Measurements from ENCODE around the gene DCST1.
A peak's percentile ranks its signal among the peaks of the same experiment; 100 is the strongest.

DNA sequence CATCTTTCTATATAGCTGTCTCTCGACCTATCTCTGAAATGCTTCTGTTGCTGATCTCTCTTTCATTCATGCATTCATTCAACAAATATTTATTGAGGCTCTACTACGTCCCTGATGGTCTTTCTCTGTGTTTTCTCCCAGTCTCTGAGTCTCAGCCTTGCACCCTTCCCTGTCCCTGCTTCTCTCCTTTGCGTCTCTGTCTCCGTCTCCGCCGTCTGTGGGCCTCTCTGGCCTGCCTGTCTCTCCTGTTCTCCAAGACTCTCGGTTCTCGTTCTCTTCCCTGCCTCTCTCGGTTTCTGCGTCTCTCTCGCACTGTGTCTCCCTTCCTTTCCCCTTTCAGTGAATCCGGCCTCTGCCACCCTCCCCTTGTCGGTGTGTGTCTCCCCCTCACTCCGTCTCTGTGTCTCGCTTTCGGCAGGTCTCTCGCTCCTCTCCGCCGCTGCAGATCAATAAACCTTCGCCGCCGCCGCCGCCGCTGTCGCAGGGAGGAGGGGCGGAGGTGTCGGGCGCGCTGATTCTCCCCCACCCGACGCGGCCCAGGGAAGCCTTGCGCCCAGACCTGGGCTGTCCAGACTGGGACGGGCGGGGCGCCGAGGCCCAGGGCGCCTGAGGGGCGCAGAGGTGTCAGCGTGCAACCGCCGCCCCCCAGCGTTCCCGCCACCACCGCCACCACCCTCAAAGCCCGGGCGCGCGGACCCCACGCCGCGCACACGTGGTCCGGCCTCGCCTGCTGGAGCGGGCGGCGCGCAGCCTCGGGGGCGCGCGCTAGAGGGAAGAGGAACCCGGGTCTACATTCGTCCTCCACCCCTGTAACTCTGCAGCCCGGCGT, 48.1 kb downstream of the DCST1 start:
- TF ChIP-seq TCF7 (IDR thresholded peaks at IDR 0.05; ENCODE audit: low read depth): no peak
- TF ChIP-seq CTCF (CRISPR knock-in tag; IDR thresholded peaks at IDR 0.05): no peak
- no peak for TF ChIP-seq FOXC1 (CRISPR knock-in tag; IDR thresholded peaks at IDR 0.05; ENCODE audit: borderline replicate concordance)
- TF ChIP-seq ZKSCAN1 (IDR thresholded peaks at IDR 0.05; ENCODE audit: low read length): no peak
- no peak for TF ChIP-seq RFX5 (IDR thresholded peaks at IDR 0.05; ENCODE audit: low read depth, low read length)
- no peak for TF ChIP-seq TAF1 (CRISPR knock-in tag; IDR thresholded peaks at IDR 0.05)
- peak; percentile 2; the same call in 1 of the 2 replicates for TF ChIP-seq EZH2 (conservative IDR thresholded peaks at IDR 0.05; ENCODE audit: low read depth, low read length)
- no peak for TF ChIP-seq POLR2A (IDR thresholded peaks at IDR 0.05; ENCODE audit: insufficient read depth in 1 of 2, low read depth in 2 of 2, low read length in 2 of 2)
- no peak for TF ChIP-seq NR3C1 (CRISPR knock-in tag; IDR thresholded peaks at IDR 0.05)
- TF ChIP-seq EP300 (IDR thresholded peaks at IDR 0.05; ENCODE audit: low read depth in 2 of 2, low read length in 2 of 2): no peak
- no peak for TF ChIP-seq EP300 (CRISPR knock-in tag; IDR thresholded peaks at IDR 0.05; ENCODE audit: borderline replicate concordance)
- no peak for TF ChIP-seq NKX3-1 (CRISPR knock-in tag; IDR thresholded peaks at IDR 0.05)
- no peak for TF ChIP-seq ZFP1 (CRISPR knock-in tag; IDR thresholded peaks at IDR 0.05)
- TF ChIP-seq TCF7L2 (IDR thresholded peaks at IDR 0.05; ENCODE audit: low read depth, low read length): no peak
